T-helper 2 cell (primary cell): ENCODE data around the gene MMP25.
"Not testable (repeated sequence)": the region's sequence is repeated elsewhere in the genome, so short reads cannot be mapped to it uniquely, and the experiment has no call there.

Source experiments
- DNase-seq, 5 experiments: peaks; one replicate each; pipeline versions ENCODE4 v3.0.0 to v3.0.0-alpha.2; 2012 to 2022

Gene MMP25

DNA sequence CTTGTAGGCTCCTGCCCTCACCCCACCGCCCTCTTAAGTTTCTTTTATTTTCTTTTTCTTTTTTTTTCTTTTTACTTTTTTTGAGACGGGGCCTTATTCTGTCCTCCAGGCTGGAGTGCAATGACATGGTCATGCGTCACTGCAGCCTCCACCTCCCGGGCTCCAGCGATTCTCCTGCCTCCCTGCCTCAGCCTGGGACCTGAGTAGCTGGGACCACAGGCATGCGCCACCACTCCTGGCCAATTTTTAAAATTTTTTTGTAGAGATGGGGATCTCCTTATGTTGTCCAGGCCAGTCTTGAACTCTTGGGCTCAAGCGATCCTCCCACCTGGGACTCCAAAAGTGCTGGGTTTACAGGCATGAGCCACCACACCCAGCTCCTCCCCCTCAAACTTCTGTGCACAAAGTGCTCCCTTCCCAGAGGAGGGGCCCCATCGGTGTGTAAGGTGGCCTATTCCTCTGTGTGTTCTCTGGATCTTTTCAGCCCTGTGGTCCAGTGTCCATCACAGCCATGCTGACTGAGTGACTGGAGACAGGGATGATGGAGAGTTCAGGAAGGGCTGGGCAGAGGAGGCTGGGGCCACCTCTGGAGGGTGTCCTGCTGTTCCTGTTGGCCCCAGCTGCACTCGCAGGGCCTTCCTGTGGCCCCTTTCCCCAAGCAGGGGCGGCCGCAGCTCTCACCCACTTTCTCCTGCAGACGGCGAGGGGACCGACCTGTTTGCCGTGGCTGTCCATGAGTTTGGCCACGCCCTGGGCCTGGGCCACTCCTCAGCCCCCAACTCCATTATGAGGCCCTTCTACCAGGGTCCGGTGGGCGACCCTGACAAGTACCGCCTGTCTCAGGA, 10.2 kb downstream of the MMP25 start:
- peak in 1 of 5 experiments; percentile 39 for DNase-seq

DNA sequence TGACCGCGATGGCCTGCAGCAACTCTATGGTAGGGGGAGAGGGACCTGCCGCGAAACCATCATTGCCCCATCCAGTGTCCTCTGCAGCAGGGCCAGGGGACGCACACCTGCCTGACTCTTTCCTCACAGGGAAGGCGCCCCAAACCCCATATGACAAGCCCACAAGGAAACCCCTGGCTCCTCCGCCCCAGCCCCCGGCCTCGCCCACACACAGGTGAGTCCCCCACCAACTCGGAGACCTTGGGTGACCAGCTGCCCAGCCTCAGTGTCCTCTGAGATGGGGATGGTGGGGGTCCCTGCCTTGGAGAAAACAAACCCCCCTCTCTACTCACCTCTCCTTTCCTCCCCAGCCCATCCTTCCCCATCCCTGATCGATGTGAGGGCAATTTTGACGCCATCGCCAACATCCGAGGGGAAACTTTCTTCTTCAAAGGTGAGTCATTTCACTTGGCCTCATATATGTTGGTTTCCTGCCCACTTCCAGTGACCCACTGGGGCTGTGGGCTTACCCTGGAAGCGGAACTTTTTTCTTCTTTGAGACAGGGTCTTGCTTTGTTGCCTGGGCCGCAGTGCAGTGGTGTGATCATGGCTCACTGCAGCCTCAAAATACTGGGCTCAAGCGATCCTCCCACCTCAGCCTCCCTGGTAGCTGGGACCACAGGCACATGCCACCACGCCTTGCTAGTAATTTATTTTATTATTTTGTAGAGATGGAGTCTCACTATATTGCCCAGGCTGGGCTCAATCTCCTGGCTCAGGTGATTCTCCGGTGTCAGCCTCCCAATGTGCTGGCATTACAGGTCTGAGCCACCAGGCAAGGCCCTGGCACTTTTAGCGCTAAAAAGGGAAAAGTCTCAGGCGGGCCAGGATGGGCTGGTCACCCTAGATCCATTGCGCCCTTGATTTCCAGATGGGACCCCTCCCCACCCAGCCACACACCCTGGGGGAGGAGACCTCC, 11.1 kb downstream of the MMP25 start:
- DNase-seq, result peak in 1 of 5 experiments; percentile 73

DNA sequence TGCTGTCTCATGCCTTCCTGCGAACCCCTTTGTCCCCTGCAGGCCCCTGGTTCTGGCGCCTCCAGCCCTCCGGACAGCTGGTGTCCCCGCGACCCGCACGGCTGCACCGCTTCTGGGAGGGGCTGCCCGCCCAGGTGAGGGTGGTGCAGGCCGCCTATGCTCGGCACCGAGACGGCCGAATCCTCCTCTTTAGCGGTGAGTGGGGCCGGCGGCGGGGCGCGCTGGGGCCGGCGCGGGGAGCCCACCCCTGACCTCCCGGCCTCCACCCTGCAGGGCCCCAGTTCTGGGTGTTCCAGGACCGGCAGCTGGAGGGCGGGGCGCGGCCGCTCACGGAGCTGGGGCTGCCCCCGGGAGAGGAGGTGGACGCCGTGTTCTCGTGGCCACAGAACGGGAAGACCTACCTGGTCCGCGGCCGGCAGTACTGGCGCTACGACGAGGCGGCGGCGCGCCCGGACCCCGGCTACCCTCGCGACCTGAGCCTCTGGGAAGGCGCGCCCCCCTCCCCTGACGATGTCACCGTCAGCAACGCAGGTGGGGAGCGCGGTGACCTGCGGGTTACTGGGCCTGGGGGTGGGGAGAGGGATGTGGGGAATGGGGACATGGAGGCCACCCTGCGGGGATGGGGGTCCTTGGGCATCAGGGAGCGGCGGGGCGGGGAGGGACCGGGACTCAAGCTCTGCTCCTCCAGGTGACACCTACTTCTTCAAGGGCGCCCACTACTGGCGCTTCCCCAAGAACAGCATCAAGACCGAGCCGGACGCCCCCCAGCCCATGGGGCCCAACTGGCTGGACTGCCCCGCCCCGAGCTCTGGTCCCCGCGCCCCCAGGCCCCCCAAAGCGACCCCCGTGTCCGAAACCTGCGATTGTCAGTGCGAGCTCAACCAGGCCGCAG, 12.0 kb downstream of the MMP25 start:
- DNase-seq, result peak in 2 of 5 experiments; percentile 41 to 77

GRCh38 chr16:3059041-3059722, 12.8 kb downstream of the MMP25 start:
- DNase-seq, result peak; percentile 80 to 86 (median 81)

DNA sequence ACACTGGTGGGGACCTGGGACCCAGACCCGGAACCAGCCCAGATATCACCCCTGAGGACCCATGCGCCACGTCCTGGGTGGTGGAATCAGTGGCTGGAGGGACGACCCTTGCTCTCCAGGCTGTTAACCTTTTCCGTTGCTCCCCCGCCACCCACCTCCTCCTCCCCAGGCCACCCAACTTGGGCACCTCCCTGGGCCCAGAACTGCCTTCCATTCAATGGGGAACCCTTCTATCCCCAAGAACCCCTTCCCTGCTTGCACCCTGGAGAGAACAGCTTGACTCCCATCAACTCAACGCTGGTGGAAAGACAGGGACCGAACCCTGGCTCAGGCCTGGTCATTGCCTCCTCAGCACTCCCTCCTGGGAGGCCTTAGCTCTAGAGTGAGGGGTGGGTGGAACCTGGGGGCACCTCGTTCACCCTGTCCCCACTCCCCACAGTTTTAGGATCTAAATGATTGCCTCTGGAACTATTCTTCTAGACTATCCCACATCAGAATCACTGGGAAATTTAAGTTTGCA, 13.4 kb downstream of the MMP25 start:
- no peak for DNase-seq

DNA sequence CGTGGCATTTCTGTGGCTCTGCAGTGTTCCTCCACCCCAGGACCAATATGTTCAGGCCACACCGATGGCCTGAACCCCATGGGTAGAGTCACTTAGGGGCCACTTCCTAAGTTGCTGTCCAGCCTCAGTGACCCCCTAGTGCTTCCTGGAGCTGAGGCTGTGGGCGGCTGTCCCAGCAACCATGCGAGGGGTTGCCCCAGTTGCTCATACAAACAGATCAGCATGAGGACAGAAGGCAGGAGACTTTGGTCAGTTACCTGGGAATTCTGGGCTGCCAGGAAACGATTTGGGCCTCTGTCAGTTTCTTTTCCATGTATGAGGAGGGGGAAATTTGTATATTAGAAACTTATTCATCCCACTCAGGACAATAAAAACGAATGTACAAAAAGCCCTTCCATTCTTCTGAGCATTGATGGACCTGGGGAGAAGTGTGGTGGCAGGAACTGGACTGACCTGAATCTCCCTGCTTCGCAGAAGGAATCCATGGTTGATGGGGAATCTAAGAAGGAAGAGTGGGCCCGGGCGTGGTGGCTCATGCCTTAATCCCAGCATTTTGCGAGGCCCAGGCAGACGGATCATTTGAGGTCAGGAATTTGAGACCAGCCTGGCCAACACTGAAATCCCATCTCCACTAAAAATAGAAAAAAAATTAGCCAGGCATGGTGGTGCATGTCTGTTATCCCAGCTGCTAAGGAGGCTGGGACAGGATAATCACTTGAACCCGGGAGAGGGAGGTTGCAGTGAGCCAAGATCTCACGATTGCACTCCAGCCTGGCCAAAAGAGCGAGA, 14.2 kb downstream of the MMP25 start:
- no peak for DNase-seq

- DNase-seq, result no peak
These were observed 16.2 kb downstream of the MMP25 start for GRCh38 chr16:3062553-3062952.

- DNase-seq, result no peak
These were observed 17.4 kb downstream of the MMP25 start for GRCh38 chr16:3063625-3064386.

DNA sequence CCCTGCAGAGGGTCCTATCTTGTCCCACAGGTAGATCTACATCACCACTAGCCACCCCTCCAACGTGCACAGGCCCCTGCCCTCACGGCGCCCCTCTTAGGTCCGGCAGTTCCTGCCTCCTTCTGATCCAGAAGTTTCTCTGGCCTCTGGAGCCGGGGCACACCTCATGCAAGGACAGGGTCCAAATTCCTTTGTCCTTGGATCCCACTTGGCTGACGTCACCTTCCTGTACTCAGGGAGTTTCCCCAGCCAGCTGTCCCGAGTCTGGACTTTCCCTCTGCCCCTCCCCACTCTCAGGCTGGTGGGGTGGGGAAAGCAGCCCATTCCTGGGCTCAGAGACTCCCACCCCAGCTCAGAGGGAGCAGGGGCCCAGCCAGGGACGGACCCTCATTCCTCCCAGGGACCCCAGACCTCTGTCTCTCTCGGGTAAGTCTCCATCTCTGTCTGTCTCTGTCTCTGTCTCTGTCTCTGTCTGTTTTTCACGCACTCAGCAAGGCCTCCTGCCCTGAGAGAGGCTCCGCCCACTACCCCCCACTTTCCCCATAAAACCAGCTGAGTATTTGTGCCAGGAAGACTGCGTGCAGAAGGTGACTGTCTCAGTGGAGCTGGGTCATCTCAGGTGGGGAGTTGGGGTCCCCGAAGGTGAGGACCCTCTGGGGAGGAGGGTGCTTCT, 18.8 kb downstream of the MMP25 start, which contains the start of gene IL32:
Gene IL32 (plus strand): TSS at position 572 of the 673 bp plus-strand sequence. CDS start 172 bp downstream, outside the sequence.
- DNase-seq, result peak in 4 of 5 experiments; percentile 52 to 90 (median 60)

DNA sequence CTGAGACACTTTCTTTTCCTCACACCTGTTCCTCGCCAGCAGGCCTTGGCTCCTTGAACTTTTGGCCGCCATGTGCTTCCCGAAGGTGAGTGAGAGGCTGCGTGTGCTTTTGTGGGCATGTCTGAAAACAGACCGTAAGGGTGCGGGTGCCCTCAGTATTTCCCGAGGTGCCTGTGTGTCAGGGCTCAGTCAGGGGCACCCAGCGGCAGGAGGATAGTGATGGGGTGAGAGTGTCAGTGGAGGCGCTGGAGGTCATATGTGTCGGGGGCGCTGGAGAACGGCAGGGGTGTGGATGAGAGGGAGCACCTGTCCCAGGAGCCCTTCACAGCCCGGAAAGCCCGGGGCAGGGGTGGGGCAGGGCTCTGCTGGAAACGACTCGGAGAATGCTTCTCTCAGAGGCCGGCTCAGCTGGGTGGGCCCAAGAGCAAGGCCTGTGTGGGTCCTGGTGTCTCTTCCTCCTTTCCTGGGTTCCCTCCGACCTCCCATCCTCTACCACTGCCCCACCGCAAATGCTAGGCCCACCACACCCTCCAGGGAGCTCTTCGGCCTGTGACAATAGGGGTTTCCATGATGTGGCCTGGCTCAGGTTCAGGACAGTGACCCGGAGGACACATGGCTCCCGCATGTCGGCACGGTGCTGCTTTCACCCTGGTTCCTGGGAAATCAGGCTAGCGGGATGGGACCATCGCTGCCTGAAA, 19.5 kb downstream of the MMP25 start:
- peak in 1 of 5 experiments; percentile 47 for DNase-seq

- DNase-seq, result peak in 1 of 5 experiments; percentile 40
These were observed 20.0 kb downstream of the MMP25 start for GRCh38 chr16:3066440-3066748.

DNA sequence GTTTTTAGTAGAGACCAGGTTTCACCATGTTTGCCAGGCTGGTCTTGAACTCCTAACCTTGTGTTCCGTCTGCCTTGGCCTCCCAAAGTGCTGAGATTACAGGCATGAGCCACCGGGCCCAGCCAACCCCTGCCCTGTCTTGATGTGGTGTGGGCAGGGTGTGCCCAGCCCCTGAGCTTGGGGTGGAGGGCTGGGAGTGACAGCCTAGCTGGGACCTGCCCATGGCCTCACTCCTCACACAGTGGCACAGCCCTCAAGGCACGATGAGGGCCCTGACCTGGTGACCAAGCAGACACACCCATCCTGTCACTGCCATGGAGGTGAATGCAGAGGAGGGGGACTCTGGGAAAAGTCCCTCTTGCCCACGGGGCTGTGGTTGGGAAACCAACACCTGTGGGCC, 22.1 kb downstream of the MMP25 start:
- peak in 1 of 5 experiments; percentile 69 for DNase-seq

DNA sequence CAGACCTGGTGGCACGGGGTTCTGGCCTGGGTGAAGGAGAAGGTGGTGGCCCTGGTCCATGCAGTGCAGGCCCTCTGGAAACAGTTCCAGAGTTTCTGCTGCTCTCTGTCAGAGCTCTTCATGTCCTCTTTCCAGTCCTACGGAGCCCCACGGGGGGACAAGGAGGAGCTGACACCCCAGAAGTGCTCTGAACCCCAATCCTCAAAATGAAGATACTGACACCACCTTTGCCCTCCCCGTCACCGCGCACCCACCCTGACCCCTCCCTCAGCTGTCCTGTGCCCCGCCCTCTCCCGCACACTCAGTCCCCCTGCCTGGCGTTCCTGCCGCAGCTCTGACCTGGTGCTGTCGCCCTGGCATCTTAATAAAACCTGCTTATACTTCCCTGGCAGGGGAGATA, 22.8 kb downstream of the MMP25 start:
- not testable (repeated sequence) for DNase-seq

DNA sequence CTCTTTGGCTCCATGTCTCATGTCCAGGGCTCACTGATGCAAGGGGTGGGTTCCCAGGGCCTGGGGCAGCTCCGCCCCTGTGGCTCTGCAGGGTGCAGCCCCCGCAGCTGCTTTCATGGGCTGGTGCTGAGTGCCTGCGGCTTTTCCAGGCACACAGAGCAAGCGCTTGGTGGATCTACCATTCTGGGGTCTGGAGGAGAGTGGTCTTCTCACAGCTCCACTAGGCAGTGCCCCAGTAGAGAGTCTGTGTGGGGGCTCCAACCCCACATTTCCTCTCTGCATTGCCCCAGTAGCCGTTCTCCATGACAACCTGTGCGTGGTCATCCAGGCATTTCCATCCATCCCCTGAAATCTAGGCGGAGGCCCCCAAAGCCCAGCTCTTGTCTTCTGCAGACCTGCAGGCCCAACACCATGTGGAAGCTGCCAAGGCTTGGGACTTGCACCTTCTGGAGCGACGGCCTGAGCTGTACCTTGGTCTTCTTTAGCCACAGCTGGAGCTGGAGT, 24.3 kb downstream of the MMP25 start:
- peak in 1 of 5 experiments; percentile 53 for DNase-seq

DNA sequence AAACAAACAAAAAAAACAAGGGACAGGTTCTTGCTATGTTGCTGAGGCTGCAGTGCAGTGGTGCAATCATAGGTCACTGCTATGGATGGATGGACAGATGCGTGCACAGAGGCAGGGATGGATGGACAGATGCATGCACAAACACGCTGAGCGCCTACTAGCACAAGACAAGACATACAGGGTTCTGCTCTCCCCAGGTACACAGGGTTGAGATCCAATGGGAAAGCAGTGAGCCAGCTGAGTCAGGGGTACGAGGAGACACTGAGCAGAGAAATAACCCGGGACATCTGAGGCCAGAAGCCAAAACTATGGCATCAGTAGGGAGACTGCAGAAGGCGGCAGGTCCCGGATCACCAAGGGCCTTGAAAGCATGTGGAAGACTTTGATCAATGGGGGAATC, 25.3 kb downstream of the MMP25 start:
- peak in 1 of 5 experiments; percentile 50 for DNase-seq

DNA sequence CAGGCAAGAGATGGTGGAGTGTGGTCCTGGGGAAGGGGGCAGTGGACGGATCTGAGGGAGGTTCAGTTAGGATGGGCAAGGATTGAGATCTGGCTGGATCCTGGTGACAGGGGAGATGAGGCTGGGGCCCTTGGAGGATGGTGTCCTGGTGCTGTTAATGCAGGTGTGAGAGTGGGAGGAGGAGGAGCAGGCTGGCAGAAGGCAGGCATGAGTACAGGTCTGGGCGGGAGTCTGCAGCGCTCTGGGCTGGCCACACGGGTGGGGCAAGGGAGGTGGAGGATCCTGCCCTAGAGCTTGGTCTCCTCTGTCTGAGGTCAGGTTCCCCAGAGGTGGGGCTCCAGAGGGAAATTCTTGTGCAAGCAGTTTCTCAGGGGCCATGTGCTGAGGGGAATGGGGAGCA, 25.8 kb downstream of the MMP25 start:
- peak in 1 of 5 experiments; percentile 77 for DNase-seq

DNA sequence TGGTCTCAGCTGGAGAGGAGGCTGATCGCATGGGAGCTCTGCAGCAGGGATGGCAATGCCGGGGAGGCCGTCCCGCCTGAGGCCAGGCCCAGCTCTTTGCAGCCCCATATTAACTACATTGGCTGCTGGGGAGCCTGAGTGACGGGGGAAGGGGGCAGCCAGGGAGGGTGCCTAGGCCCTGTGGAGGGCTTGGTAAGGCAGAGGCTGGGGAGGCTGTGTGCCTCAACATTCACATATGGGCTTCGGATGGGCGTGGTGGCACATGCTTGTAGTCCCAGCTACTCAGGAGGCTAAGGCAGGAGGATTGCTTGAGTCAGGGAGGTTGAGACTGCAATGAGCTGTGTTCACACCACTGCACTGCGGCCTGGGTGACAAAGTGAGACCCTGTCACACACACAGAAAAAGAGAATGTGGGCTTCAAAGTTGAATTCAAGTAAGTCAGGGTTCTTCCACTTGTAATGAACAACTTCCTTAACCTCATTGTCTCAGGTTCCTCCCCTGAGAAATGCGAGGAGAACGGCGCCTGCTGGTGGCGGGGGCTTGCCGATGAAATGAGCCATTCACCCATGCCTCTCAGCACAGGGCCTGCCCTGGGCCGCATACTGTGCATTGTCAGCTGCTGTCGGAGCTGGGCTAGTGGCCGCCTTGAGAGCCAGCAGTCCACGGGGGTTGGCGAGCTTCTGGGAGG, 26.4 kb downstream of the MMP25 start:
- DNase-seq, result peak in 2 of 5 experiments; percentile 49 to 69

GRCh38 chr16:3073448-3073847, 27.1 kb downstream of the MMP25 start:
- DNase-seq, result peak in 1 of 5 experiments; percentile 48
